Endothelial cell of umbilical vein (primary cell): ENCODE data around the gene SLC1A6. TPM values are rescaled to one million over a fixed set of nuclear protein-coding genes. Genes with fewer than 3 reads are reported as not detected.

Experiments
- BruUV-seq: library from RNA; stranded (reverse); fragments of 400-500 nt; replicated peaks from 2 replicates; lab custom pipeline; 2021; lab: Mats Ljungman, UMichigan
- CTCF ChIA-PET: fragments of 300-600, 350-600 bp; sonication (Branson Sonifier 250); formaldehyde crosslinking; loops from one replicate; lab custom pipeline; 2021; ENCODE audit warnings: antibody characterized with exemption, inconsistent platforms; lab: Charles Lee
- POLR2A ChIA-PET: fragments of 300-600, 350-600 bp; sonication (Branson Sonifier 250); formaldehyde crosslinking; loops from one replicate; lab custom pipeline; 2021; ENCODE audit warnings: antibody characterized with exemption, inconsistent platforms; lab: Charles Lee
- DNase-seq: peaks from one replicate; pipeline ENCODE4 v3.0.0-alpha.2; 2011; ENCODE audit warnings: low read depth, low spot score
- FAIRE-seq: peaks from 2 replicates; lab custom pipeline; 2011; peaks lifted over from hg19 to GRCh38; lab: Jason Lieb, UNC
- H2AFZ ChIP-seq: 2 replicates; pipeline ENCODE4 v1.6.0; 2012; ENCODE audit warnings: low read depth, low read length, control low read depth, inconsistent platforms
- H3K27ac ChIP-seq: 2 replicates; pipeline ENCODE4 v1.5.1; 2011; ENCODE audit warnings: low read depth, mild to moderate bottlenecking, control low read depth, low read length, moderate library complexity; ENCODE audit not compliant: insufficient read depth
- H3K27me3 ChIP-seq, 2 experiments: 2 replicates each; pipeline versions ENCODE4 v1.6.0 to v1.6.1; 2011; ENCODE audit warnings: low read length in 2 of 2, mixed read lengths in 1 of 2; ENCODE audit not compliant: control insufficient read depth in 2 of 2, insufficient read depth in 2 of 2
- H3K36me3 ChIP-seq, 2 experiments: 2 replicates in 1 of 2; 3 replicates in 1 of 2; pipeline ENCODE4 v1.5.1; 2011; ENCODE audit warnings: low read length in 2 of 2, mild to moderate bottlenecking in 1 of 2, moderate library complexity in 1 of 2; ENCODE audit not compliant: control insufficient read depth in 2 of 2, insufficient read depth in 2 of 2; ENCODE audit errors: extremely low read depth in 1 of 2
- H3K4me1 ChIP-seq: 3 replicates; pipeline ENCODE4 v1.5.1; 2011; ENCODE audit warnings: mild to moderate bottlenecking, low read length; ENCODE audit not compliant: control insufficient read depth, insufficient read depth; ENCODE audit errors: extremely low read depth
- H3K4me2 ChIP-seq: 2 replicates; pipeline ENCODE4 v1.6.1; 2011; ENCODE audit warnings: low read length, control low read depth, mixed read lengths; ENCODE audit not compliant: insufficient read depth
- H3K4me3 ChIP-seq, 3 experiments: fragments of 200-600 bp in 1 of 3; sonication (generic), shearing (Covaris generic) in 1 of 3; replicated peaks in 1 of 3; 2 replicates each; pipeline ENCODE4 v1.5.1; 2011 to 2016; ENCODE audit warnings: control low read depth in 3 of 3, low read length in 3 of 3, mild to moderate bottlenecking in 2 of 3, inconsistent platforms in 1 of 3, low read depth in 1 of 3, moderate library complexity in 1 of 3; ENCODE audit not compliant: insufficient read depth in 1 of 3
- H3K79me2 ChIP-seq: 2 replicates; pipeline ENCODE4 v1.6.0; 2012; ENCODE audit warnings: low read length, inconsistent platforms; ENCODE audit not compliant: control insufficient read depth, insufficient read depth
- H3K9ac ChIP-seq: replicated peaks from 2 replicates; pipeline ENCODE3; 2011; ENCODE audit warnings: low read length, control low read depth; ENCODE audit not compliant: insufficient read depth; ENCODE audit errors: extremely low read depth
- H3K9me1 ChIP-seq: replicated peaks from 3 replicates; pipeline ENCODE4 v1.6.0; 2011; ENCODE audit warnings: mild to moderate bottlenecking, low read length; ENCODE audit not compliant: control insufficient read depth, insufficient read depth; ENCODE audit errors: extremely low read depth
- H3K9me3 ChIP-seq: replicated peaks from 2 replicates; pipeline ENCODE4 v1.5.1; 2012; ENCODE audit warnings: low read length, inconsistent platforms; ENCODE audit not compliant: control insufficient read depth, insufficient read depth
- H4K20me1 ChIP-seq: replicated peaks from 2 replicates; pipeline ENCODE3; 2011; ENCODE audit warnings: mild to moderate bottlenecking, low read length; ENCODE audit not compliant: control insufficient read depth, insufficient read depth; ENCODE audit errors: extremely low read depth
- EZH2 ChIP-seq: IDR thresholded peaks from 2 replicates; pipeline ENCODE4 v1.6.1; 2012; ENCODE audit warnings: borderline replicate concordance, low read depth, mild to moderate bottlenecking, moderate library complexity, low read length, inconsistent platforms; ENCODE audit not compliant: severe bottlenecking
- FOS ChIP-seq: IDR thresholded peaks from 2 replicates; pipeline ENCODE4 v1.6.1; 2011; ENCODE audit warnings: mild to moderate bottlenecking, low read length, moderate library complexity, borderline replicate concordance; ENCODE audit not compliant: insufficient read depth
- GATA2 ChIP-seq: IDR thresholded peaks from 2 replicates; pipeline ENCODE4 v1.7.0; 2011; ENCODE audit warnings: low read depth, mild to moderate bottlenecking, moderate library complexity, mixed read lengths, low read length; ENCODE audit not compliant: insufficient read length, insufficient read depth
- JUN ChIP-seq: IDR thresholded peaks from 2 replicates; pipeline ENCODE4 v1.6.1; 2011; ENCODE audit warnings: borderline replicate concordance, low read depth; ENCODE audit not compliant: insufficient read length, insufficient read depth
- MYC ChIP-seq: IDR thresholded peaks from one replicate; pipeline ENCODE4 v1.6.1; 2011; ENCODE audit warnings: mild to moderate bottlenecking, low read depth, low read length
- POLR2A ChIP-seq: IDR thresholded peaks from 2 replicates; pipeline ENCODE4 v1.6.1; 2012; ENCODE audit warnings: low read depth, mild to moderate bottlenecking, control low read depth, low read length
- POLR2AphosphoS5 ChIP-seq: IDR thresholded peaks from 2 replicates; pipeline ENCODE4 v1.6.1; 2012; ENCODE audit warnings: low read depth, mild to moderate bottlenecking, control low read depth, low read length, moderate library complexity; ENCODE audit not compliant: insufficient read depth
- dilution Hi-C: fragments of 300-500 bp; cut with MboI; formaldehyde crosslinking; loops from one replicate; pipeline ENCODE4 v1.15.0; 2019; ENCODE audit warnings: low sequenced_read_pairs; ENCODE audit not compliant: extremely low pct_ligation_motif_present
- intact Hi-C: fragments of 100-400 bp; cut with micrococcal nuclease; formaldehyde crosslinking; loops from one replicate; pipeline ENCODE4 v1.10.0; 2022
- polyA plus RNA-seq, 4 experiments: library from polyadenylated mRNA; depleted of rRNA in 3 of 4; stranded (reverse) in 3 of 4; unstranded in 1 of 4; fragments of >200 nt; gene quantifications; 2 replicates each; pipeline versions ENCODE4 v1.2.1 to v1.2.3, GENCODE V29; 2011 to 2012; ENCODE audit warnings: missing spikeins in 1 of 4
- total RNA-seq: library from RNA; stranded (reverse); gene quantifications from 2 replicates; pipeline ENCODE4 v1.2.3, GENCODE V29; 2021
- TF ChIP-seq, protein P1 (sequence below): IDR thresholded peaks from 2 replicates; pipeline ENCODE4 v1.6.1; 2011; ENCODE audit not compliant: insufficient read depth, insufficient read length
- TF ChIP-seq, protein P2 (sequence below), 2 donors: IDR thresholded peaks; 1 replicate in 1 of 2; 2 replicates in 1 of 2; pipeline ENCODE4 v1.5.1; 2011; ENCODE audit warnings: low read length in 2 of 2, mild to moderate bottlenecking in 2 of 2, moderate library complexity in 2 of 2, control low read depth in 1 of 2, inconsistent platforms in 1 of 2, low read depth in 1 of 2; ENCODE audit not compliant: insufficient read depth in 1 of 2; ENCODE audit errors: extremely low read depth in 1 of 2

SLC1A6 gene
- total and polyA plus RNA-seq, 2 donors (not counting 3 experiments of a cell fraction or from before 2014, with no cell fraction given), result not detected

DNA sequence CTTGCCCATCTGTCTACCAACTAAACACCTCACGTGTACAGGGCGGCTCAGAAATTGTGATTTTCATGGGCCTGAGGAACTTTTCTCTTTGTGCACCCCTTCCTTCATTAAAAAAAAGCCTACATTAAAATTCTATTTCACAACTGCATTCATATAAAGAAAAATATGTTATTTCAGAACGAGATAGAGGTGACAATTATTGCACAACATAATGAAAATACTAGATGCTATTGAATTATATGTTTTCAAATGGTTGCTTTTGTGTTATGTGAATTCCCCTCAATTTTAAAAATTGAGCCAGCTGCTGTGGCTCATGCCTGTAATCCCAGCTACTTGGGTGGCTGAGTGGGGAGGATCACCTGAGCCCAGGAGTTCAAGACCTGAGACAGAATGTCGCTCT is 5.2 kb downstream of the SLC1A6 start:
- dilution Hi-C loops, result no loop called here
- POLR2A ChIA-PET, result no interaction called here

More for the DNA sequence above, 5.2 kb downstream of the SLC1A6 start:
- H3K79me2 ChIP-seq, result no peaks in the 10 kb centered on the region
- FAIRE-seq, result no peak
- DNase-seq, result no peak
- no peaks in the 10 kb centered on the region for H4K20me1 ChIP-seq
- H3K4me2 ChIP-seq, result no peak overlapping the region
- H2AFZ ChIP-seq, result no peak overlapping the region
- intact Hi-C loops, result no loop called here
- H3K9ac ChIP-seq, result no peak overlapping the region
- TF ChIP-seq JUN (no peak), FOS (no peak), POLR2A (no peak), MYC (no peak), EZH2 (no peak), POLR2AphosphoS5 (no peak), GATA2 (no peak)
- TF ChIP-seq, protein P1, sequence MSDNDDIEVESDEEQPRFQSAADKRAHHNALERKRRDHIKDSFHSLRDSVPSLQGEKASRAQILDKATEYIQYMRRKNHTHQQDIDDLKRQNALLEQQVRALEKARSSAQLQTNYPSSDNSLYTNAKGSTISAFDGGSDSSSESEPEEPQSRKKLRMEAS, result no peak
- TF ChIP-seq, protein P2, sequence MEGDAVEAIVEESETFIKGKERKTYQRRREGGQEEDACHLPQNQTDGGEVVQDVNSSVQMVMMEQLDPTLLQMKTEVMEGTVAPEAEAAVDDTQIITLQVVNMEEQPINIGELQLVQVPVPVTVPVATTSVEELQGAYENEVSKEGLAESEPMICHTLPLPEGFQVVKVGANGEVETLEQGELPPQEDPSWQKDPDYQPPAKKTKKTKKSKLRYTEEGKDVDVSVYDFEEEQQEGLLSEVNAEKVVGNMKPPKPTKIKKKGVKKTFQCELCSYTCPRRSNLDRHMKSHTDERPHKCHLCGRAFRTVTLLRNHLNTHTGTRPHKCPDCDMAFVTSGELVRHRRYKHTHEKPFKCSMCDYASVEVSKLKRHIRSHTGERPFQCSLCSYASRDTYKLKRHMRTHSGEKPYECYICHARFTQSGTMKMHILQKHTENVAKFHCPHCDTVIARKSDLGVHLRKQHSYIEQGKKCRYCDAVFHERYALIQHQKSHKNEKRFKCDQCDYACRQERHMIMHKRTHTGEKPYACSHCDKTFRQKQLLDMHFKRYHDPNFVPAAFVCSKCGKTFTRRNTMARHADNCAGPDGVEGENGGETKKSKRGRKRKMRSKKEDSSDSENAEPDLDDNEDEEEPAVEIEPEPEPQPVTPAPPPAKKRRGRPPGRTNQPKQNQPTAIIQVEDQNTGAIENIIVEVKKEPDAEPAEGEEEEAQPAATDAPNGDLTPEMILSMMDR (IDR thresholded peaks at IDR 0.05; ENCODE audit: extremely low read depth in 1 of 2, insufficient read depth in 1 of 2, low read depth in 1 of 2, low read length in 2 of 2), result no peak
- no TSS peak for BruUV-seq
- H3K4me1 ChIP-seq, result no peaks in the 10 kb centered on the region
- no peaks in the 10 kb centered on the region for H3K36me3 ChIP-seq
- peaks cover 4 to 10% of the 10 kb centered on the region in 2 experiments for H3K27me3 ChIP-seq
- H3K9me1 ChIP-seq, result no peaks in the 10 kb centered on the region
- H3K9me3 ChIP-seq, result no peaks in the 10 kb centered on the region
- no peak overlapping the region for H3K4me3 ChIP-seq
- H3K27ac ChIP-seq, result no peak overlapping the region
- CTCF ChIA-PET, result no interaction called here
